NCI-H510A (cell line): ENCODE results near the gene TESPA1.
"Not testable (repeated sequence)": the region's sequence is repeated elsewhere in the genome, so short reads cannot be mapped to it uniquely, and the experiment has no call there.

Experiments used
- DNase-seq: peaks from one replicate; lab custom pipeline; 2025; lab: John Stamatoyannopoulos, UW

Gene TESPA1, protein sequence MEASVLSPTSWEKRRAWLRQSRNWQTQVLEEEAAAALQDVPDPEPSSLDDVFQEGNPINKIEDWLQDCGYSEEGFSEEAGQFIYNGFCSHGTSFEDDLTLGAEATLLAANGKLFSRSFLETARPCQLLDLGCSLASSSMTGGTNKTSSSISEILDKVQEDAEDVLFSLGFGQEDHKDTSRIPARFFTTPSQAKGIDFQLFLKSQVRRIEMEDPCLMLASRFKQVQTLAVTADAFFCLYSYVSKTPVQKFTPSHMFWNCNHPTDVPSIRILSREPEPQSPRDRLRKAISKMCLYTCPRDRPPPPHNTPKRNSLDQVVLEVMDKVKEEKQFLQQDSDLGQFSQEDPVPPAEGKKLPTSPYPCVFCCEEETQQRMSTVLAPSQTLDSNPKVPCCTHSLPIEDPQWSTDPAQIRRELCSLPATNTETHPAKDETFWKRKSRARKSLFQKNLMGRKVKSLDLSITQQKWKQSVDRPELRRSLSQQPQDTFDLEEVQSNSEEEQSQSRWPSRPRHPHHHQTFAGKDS

DNA sequence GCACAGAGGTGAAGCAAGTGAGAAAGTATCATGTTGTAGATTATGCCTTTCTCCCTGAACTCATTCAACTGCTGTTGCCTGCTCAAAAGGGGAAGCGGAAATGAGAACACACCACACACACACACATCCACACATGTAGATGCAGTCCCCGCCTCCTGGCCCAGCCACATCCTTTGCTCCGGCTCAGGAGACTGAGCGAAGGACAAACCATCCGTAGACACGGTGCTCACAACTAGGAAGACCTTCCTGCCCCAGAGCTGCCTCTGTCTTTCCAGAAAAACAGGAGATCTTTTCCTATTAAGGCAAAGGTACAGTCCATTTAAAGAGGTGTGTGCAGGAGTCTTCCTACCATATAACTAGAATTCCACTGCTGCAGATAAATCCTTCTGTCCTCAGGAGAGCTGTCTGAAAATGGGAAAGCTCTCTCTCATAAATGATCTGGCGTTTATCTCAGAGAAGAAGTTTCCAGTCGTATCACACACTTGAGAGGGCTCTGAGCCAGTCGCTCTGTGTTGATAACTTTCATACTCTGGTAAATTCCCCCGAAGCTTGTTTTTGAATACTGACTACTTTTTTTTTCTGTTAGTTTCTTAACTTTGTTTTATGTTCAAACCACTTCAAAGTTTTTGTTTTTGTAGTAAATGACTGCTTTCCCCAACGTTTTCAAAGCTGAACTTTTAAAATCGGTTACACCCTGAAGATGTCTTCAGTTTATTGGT, at the start of gene TESPA1:
TSS of gene TESPA1 (minus strand) at position 105 of the 719 bp plus-strand sequence. CDS start 10,200 bp downstream, outside the sequence.
- DNase-seq, result no peak

DNA sequence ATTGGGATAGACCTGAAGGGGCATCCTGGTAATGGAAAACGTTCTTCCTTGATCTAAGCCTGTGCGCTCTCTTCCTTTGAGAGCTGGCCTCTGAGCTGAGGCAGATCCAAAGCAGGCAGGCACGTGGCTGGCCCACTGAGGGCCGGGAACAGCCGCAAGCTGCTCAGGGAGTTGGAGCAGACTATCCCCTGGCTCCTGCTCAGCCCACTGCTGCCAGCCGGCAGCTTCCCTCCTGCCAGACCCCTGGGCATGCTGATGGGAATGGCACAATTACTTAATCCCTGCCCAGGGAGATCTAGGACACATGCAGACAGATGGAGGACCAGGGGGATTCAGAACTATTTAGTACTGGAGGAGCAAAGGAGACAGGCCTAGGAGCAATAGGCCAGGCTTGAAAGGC, 49.7 kb upstream of the TESPA1 start:
- DNase-seq, result no peak

DNA sequence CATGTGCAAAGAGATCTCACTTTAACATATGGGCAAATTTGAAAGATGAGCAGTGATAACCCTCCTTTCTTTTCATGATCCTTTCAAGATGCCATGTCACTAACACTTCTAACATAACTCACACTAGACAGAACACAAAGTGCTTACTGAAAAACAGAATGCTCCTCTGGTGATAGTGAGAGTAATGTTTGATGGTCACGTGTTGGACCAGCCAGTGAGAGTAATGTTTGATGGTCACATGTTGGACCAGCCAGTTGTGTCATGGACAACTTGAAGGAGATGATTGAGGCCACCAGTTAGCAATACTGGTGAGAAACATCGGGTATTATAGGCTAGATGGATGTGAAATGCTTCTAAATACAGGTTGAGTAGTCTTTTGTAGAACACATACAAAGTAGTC, 40.9 kb upstream of the TESPA1 start:
- no peak for DNase-seq

DNA sequence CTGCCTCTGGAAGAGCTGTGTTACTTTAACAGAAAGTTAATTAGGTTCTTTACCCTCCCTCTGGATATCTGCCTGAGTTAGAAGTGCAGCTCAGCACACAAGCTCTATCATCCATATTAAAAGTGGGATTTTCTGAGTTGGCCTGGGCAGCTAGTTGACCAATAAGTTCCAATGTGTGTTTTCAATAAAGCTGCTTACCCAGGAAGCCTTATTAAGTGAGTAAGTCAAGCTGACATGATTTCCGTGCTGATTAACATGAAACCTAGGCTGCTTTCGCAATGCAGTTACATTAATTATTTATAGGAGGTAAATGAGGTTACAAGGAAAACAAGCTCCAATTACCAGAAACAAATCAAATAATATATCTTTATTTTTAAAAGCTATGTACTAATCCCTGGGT, 40.0 kb upstream of the TESPA1 start:
- no peak for DNase-seq

DNA sequence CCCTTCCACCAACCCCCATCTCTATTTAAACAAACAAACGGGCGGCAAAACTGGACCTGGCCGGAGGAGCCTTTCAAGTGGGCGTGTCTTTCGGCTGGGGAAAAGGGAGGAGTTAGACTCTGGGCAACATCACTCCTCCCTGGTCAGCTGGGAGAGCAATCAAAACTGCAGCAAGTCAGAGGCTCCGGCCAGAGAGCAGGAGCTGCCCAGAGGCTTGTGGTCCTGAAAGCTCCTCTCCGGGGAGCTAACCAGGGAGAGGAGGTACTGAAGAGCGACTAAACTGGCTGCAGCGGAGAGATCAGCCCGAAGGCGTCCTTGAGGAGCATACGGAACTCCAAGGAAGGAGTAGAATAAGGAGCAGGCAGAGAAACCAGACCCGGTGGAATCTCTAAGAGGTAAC, 35.2 kb upstream of the TESPA1 start, which contains the start of gene NEUROD4:
TSS of gene NEUROD4 (plus strand) at position 191 of the 400 bp plus-strand sequence. CDS start 6,466 bp downstream, outside the sequence.
- peak; percentile 53 for DNase-seq

DNA sequence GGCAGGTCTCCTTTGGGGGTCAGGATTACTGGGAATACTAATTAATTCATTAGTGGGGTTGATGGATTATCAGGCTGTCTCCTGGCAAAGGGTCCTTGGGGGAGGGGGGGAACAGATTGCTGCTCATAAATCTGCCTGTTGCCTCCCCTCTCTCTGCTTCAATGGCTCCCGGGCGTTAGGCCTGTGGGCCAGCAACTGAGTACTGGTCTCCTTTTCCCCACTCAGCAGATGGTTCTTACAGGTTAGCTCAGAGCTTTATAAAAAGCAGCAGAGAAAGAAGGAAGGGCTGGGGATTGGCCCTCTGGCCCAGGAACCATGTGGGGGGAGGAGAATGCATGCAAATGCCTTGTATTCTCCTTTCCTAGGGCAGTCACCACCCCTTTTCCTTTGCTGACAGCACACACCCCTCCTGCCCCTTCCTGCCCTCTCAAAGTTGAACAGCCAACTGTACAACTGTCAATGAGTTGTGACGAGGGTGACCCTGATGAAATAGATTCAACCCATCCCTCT, 32.9 kb upstream of the TESPA1 start:
- no peak for DNase-seq

DNA sequence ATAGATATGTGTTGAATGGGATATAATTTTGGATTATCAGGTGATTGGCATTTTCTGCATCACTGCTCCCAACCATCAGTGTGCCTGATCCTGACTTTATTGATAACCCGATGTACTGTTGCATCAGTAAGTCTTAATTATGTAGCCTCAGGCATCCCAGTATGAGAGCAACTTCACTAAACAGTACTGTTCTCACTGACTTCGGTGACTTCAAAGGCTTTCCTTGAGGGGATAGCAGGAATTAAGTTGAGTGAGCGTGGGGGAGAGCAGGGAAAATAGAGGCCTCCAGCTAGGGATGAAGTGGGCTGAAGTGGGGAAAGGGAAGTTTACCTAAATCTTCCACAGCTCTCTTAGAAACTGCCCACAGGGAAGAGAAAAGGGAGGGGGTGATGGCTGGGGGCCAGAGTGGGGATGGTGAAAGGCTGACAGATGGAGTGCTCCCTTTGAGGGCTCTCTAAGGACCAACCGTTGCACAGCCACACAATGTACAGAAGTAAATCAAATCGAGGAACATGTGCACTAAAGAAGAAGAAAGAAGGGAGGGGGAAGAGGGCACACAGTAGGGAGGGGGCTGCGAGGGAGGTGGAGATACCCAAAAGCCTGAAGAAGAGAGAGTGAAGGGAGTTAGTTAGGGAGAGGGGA, 24.5 kb upstream of the TESPA1 start:
- DNase-seq, result no peak

DNA sequence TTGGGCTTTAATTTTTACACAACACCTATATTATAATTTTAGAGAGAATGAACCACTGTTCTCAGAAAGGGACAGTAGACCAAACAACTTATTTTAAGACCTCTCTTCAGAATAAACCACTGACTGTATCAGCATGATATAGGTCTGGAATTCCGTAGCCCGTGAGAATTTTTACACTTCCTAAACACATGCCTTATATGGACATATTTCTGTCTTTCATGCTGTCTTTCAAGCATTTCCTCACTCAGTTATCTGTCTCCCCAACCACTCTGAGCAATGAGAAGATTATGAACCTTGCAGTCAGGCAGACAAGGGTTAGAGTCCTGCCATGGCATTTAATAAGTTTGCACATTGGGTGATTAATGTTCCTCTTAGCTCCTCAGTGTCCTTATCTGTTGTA, 17.8 kb upstream of the TESPA1 start:
- DNase-seq, result no peak

DNA sequence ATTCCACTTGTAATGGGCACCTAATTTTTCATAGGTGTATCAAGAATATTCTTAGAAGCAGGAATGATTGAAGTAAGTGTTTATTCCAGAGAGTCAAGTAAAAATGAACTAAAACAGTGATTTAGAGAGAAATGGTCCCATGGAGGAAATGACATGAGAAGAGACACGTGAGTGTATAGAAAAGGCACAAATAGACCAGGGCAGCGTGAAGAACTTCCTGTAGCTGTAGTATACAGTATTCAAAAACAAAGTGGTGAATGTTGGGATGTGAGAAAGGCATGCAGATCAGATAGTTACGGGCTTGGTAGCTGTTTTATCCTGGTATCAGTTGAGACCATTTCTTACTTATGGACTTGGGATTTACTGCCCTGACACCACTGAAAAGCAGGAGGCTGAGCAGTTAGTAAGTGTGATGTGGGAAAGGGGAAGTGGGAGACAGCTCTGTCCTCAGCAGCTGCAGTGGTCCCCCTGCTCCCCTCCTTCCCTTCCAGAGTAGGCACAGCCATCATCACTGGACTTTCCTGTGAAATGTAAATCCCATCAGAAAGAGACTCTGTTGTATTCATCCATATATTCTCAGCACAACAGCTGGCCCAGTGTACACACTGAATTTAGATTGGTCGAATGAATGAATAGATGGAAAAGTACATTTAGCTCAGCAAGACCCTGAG, 16.8 kb upstream of the TESPA1 start:
- DNase-seq, result no peak

DNA sequence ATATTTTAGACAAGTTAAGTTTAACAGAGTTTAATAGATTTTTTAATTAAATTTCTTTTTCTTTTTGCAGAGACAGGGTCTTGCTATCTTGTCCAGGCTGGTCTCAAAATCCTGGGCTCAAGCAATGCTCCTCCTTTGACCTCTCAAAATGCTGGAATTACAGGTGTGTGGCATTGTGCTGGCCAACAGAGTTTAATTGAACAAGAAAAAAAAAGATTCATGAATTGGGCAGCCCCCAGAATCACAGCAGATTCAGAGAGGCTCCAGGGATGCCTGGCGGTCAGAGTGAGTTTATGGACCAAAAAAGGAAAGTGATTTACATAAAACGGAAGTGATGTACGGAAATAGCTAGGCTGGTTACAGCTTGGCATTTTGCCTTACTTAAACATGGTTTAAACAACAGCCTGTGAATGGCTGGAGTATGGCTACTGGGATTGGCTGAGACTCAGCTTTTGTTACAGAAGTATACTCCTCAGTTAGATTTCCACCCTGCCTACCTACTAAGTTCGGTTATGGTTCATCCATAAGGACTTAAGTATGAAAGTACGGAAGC, 14.5 kb upstream of the TESPA1 start:
- DNase-seq, result no peak

DNA sequence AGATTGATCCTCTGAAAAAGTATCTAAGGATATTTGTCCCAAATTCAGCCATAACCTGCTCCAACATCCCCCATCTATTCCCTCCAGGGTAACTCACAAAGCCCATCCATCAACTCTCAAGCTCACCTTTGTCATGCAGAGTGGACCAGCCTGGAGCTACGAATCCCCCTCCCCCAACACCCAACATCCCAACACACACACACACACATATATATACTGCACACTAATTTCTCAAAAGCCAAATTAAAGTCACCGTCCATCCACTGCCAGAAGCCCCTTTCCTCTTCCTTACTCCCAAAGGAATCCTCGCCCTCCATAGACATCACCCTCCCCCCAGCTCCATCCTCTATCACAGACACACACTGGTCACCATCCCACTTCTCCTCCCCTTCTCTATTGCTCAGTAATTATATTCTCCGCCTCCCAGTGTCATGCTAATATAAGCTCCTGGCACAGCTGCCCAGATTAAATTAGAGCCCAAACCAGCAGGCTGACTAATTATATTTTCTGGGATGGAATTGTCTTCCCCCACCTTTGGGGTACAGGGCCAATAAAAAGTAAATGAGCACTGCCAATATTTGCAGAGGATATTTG, 13.5 kb upstream of the TESPA1 start:
- DNase-seq, result no peak

DNA sequence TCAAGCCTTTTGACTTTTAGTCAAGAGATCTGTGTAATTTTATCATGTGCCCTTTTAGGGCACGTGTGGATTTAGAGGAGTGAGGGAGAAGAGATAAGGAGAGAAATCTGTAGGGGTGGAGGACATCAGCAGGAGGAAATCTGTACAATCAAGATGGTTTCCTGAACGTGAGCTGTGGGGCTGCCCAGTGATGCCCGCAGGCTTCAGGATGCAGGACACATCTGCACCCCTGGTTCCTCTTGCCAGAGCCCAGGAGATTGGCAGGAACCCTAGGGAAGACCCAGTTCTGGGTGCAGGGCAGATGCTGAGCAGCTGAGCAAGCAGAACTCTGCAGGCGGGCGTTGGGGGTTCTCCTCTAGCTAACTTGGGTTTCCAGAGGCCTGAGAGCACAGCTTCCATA, 11.6 kb upstream of the TESPA1 start:
- DNase-seq, result no peak

DNA sequence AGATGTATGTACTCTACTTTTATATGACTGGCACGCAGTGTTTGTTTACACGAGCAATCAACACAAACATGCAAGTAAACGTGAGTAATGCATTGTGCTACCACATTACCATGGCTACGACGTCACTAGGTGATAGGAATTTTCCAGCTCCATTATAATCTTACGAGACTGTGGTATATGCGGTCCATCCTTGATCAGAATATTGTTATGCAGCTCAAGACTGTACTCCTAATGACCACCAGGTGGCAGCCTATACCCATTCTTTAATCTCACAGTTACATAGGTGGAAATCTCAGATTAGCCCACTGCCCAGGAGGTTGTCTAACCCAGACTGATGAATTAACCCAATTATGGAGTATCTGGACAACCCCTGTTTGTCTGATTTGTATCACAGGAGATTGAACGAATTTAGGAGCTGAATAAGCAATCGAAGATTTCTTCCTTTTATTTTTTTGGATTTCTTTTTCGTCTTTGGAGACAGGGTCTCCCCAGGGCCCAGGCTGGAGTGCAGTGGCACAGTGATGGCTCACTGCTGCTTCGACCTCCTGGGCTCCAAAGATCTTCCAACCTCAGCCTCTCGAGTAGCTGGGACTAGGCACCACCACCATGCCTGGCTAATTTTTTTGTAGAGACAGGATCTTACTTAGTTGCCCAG, 8.7 kb upstream of the TESPA1 start:
- peak; percentile 39 for DNase-seq

DNA sequence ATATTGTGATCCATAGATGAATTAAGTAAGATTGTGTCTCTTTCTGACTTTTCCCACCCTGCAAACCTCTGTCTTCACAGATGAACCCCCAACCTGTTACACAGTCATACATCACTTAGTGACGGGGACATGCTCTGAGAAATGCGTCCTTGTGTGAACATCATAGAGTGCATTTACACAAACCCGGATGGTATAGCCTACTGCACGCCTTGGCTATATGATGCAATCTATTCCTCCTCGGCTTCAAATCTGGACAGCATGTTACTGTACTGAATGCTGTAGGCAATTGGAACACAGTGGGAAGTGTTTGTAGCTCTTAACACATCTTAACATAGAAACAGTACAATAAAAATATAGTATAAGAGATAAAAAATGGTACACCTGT, 7.4 kb upstream of the TESPA1 start:
- no peak for DNase-seq

DNA sequence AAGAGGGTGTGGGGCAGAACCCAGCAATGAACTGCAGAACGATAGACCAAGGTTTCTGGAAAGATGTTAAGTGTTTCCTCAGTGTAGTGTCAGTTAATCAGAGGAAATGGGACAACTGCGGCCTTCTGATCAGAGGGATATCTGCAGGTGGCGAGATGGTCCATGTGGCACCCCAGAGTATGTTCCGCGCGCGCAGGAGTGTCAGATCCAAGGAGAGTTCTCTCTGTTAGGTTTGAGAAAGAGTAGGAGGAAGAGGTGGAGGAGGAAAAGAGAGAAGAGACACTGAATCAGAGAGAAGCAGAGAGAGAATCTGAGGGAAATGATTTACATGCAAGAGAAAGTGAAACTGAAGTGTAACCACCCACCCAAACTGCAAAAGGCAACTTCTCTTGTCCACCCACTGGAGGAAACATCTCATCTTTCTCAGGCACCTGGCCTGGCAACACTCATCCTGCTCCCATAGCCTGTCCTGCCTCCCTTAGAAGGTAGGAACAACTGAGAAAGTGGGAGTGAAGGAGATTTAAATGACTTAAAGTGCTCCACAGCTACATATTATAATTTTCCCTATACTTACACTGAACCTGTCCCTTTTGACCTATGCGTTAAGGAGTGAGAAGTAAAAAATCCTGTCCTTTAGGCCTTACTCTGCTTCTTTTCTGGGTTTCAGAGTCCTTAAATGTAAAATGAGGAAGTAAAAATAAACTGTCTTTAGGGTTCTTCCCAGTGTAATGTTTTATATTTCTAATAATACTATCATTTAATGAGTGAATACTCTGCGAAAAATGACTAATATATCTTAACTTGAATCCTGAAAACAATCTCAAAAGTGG, 6.8 kb upstream of the TESPA1 start:
- DNase-seq, result no peak

DNA sequence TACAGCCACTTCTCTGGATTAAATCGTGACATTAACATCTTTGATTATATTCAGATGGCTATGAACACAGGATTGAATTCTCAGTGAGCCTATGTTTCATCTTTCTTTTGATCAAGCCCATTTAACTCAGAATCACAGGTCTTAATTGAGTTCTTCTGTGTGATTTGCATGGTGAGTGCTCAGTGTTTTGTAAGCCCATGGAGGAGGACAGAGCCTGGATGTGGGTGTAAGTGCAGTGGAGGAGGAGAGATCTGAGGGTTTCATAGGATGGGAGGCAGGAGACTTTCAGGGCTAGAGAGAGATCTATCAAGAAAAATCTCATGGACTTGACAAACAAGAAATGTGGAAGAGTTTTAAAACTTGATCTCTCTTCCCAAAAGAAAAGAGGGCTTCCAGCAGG, 5.3 kb upstream of the TESPA1 start:
- DNase-seq, result no peak

DNA sequence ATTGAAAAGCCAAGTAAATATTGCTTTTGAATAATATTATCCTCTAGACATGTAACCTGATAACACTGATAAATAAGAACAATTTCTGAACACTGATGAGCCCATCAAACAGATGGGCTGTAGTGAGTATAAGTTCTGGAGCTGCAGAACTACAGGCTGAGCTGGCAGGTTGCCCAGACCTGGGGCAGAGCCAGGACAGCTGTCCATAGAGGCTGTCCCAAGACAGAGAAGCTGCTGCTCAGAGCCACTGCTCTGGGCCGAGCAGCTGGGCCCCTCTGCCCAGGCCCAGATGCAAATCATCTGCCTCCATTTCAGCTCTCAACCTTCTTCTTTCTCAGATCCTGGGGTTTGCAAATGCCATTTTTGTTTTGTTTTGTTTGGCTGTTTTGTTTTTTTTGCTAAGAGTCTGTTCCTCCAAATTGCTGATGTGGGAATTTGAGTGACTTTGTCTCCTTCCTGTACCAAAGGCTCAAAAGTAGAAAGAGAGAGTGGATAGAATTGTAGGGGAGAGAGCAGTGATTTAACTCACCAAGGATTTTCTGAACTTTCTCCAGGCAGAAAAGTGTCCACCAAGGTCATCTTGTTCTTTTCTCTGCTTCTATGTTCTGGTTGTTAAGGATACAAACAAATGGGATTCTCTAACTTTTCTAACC, 4.0 kb upstream of the TESPA1 start:
- no peak for DNase-seq

DNA sequence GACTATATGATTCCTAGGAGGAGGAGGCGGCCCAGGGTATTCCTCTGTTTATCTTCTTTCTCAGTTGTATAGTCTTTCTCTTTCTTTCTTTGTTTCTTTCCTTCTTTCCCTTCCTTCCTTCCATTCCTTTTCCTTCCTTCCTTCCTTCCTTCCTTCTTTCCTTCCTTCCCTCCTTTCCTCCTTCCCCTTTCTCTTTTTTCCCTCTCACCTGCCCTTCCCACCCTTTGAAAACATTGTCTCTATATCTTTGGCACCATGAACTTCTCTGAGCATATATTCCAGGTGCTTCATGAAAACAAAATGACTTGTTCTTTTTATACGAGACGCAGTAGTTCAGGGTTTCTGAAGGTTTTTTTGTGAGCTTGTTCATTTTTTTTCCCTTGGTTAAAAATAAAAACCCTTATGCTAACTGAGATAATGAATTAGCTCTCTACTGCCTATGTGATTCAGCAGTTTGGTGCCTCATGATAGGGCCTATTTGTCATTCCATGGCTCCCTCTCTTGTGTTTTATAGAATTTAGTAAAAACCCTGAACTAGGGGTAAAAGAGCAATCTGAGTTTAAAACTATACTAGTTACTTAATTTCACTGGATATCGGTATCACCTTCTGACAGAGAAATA, 3.2 kb upstream of the TESPA1 start:
- DNase-seq, result no peak

DNA sequence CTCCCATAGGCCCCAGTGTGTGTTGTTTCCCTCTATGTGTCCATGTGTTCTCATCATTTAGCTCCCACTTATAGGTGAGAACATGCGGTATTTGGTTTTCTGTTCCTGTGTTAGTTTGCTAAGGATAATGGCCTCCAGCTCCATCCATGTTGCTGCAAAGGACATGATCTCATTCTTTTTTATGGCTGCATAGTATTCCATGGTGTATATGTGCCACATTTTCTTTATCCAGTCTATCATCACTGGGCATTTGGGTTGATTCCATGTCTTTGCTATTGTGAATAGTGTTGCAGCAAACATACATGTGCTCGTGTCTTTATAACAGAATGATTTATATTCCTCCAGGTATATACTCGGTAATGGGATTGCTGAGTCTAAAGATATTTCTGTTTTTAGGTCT, 2.2 kb upstream of the TESPA1 start:
- not testable (repeated sequence) for DNase-seq
